GM18858 (cell line): ENCODE measurements around the gene VTN.

ENCODE experiments used
- ATAC-seq: cut with Tn5 transposase; IDR thresholded peaks from one replicate; pipeline ENCODE4 v1.9.1; 2021; ENCODE audit not compliant: unreplicated experiment

Gene VTN

DNA sequence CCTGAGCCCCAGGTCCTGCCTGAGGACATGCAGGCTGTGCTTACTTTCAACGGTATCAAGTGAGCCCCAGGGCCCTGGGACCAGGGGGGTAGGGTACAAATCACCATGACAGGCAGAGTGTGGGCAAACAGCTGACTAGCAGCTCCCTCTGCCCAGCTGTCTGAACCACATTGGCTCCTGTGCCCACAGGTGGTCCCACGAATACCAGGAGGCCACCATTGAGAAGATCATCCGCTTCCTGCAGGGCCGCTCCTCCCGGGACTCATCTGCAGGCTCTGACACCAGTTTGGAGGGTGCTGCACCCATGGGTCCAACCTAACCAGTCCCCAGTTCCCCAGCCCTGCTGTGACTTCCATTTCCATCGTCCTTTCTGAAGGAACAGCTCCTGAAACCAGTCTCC is 25.9 kb upstream of the VTN start:
- ATAC-seq = no peak

DNA sequence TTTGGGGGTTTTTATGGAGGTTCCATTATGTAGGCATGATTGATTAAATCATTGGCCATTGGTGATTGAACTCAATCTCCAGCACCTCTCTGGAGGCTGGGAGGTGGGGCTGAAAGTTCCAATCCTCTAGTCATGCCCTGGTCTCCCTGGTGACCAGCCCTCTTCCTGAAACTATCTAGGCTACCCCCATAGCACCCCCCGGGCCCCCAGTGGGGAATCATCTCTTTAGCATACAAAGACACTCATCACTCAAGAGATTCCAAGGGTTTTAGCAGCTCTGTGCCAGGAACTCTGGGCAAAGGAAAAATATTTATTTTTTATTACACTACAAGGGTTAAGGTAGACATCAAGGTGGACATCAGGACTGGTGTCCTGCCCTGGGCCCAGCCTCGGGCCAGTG is 25.3 kb upstream of the VTN start:
- no peak for ATAC-seq

DNA sequence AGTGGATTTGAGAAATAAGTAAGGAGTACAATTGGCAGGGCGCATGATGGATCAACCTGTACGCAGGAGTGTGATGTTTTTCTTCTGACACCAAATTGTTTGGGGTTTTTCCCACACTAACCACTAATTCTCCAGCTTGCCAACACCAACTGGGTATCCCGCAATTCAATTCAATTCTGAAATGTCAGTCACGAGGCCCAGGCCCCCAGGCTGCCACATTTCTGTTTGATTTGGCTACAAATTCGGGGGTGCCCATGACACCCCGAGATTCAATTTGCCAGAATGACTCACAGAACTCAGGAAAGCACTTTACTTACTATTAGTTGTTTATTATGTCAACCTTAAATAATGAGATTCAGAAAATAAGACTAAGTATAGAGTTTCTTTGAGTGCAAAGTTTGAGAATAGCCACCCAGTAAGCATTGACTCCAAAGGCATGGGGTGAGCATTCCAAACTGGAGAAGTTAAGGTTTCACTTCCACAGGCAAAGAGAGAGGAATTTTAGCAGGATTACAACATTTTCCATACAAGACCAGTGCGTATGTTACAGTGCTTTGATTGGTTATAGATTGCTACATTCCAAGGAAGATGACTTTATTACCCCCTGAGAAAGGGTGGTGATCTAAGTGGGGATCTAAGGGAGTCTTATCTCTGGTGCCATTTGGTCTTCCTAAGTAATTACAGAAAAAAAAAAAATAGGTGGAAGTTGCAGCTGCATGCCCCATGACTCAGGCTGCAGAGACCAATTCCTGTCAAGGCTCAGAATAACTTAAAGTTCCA is 24.4 kb upstream of the VTN start:
- no peak for ATAC-seq

DNA sequence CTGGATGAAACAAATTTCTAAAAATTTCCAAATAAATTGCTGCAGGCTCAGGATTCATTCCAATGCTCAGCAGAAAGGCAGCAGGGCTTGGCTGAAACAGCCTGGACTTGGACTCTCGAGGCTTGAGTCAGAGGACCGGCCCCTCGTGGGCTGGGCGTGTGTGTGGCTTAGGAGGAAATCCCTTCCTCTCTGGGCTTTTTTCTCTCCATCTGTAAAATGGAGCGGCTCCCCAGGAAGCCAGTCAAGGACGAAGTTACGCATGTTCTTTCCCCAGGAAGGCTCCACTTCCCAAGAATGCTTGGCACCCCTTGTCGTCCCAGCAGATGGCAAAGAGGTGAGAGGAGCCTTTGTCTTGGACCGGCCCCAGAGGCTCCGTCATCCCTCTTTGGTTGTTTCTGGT is 22.4 kb upstream of the VTN start:
- no peak for ATAC-seq

DNA sequence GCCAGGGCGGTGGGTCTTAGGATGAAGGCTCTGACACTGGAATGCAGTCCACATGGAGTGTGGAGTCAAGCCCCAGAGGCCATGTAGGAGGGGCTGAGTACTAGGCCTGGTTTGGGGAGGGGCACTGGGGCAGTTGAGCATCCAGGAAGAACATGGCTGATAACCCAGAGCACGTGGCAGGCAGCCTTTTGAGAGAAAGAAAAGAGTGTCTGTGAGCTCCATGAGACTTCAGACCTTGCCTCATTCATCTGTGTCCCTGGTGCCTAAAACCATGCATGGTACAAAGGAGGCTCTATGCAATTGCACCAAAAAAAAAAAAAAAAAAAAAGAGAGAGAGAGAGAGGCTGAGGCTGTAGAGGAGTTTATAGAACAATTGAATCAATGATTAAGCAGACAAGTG is 21.3 kb upstream of the VTN start:
- no peak for ATAC-seq

DNA sequence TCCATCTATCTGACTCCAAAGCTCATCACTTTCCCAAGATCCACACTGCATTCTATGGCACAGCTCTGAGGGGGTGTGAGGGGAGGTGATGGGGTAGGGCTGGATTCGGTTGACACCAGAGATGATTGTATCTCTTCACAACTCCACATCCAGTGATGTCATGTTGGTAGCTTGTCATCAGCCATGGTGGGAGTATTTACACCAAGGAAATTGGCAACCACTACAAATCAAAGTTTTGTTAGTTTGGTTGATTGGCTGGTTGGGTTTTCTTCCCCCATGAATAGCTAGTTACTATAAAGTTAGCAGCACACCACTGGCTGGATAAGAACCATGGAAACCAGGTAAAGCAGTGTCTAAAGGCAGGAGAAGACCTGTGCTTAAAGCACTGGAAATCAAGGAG is 20.9 kb upstream of the VTN start:
- ATAC-seq = no peak

DNA sequence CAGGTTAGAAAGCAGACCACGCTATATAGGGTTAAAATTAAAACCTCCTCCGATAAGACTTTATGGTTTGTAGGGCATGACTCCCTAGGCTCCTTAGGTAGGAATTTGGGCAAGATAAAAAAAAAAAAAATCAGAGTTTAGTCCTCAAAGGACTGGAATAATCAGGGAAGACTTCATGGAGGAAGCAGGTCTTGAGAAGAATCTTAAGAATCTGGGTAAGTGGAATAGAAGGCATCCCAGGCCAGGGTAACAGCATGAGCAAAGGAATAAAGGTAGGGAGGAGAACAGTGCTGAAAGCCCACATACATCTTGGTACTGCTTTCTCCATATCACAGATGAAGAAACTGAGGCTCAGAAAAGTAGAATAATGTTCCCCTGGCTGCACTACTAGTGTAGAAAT is 20.5 kb upstream of the VTN start:
- no peak for ATAC-seq

DNA sequence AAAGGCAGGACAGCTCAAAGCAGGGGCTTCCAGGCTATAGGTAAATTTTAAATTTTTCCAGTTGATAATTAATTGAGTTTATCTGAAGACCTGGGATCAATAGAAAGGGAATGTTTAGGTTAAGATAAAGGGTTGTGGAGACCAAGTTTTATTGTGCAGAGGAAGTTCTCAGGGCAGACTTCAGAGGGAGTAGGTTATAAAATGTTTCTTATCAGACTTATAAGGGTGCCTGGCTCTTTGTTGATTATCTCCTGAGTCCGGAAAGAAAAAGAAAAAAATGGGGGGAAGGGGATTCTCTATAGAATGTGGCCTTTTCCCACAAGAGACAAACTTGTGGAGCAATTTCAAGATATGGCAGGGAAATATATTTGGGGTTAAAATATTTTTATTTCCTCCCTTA is 20.0 kb upstream of the VTN start:
- no peak for ATAC-seq

DNA sequence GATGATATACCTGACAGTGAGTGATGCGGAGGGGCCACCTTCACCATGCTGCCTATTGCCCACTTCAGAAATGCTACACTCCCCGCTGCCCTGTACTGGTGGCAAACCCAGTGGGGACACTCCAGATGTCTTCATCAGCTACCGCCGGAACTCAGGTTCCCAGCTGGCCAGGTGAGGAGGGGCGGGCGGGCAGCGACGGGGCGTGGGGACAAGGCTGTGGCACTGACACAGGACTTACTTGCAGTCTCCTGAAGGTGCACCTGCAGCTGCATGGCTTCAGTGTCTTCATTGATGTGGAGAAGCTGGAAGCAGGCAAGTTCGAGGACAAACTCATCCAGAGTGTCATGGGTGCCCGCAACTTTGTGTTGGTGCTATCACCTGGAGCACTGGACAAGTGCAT is 18.0 kb upstream of the VTN start:
- ATAC-seq = no peak

DNA sequence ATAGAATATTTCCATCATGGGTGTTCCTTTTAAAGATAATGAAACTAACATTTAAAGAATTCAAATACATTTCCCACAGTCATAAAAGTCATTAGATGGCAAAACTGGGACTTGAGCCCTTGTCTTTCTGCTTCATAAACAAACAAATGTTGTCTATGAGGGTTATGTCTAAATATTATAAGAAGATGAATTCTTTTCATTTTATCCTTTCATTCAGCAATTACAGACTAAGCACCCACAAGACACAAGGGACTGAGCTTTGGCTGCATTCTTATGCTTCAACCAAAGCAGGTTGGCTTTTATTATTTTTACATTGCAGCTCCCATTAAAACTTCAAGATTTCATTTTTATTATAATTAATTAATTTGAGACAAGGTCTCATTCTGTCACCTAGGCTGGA is 16.3 kb upstream of the VTN start:
- no peak for ATAC-seq

DNA sequence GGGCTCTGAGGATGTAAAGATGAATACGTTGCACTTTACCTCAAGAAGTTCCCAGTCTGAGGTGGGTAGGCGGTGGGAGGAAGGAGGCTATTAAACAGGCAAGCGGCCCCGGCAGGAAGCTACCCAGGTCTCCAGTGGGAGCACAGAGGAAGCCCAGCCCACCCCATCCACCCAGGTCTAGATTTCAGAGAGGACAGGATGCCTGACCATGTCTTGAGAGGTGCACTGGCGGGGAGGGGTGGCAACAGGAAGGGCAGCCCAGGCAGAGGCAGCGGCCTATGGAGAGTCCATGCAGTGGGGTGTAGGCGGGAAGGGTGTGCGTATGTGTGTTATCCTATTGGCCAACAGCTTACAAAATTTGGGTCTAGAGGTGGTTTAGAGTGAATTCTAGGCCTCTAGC is 15.3 kb upstream of the VTN start:
- ATAC-seq = no peak

DNA sequence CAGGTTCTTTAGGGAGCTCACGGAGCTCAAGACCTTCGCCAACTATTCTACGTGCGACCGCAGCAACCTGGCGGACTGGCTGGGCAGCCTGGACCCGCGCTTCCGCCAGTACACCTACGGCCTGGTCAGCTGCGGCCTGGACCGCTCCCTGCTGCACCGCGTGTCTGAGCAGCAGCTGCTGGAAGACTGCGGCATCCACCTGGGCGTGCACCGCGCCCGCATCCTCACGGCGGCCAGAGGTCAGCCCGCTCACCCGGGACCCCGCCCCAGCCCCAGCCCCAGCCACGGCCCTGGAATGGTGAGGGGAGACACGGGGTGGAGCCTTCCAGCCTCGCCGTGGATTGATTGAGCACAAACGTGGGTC is 14.9 kb upstream of the VTN start:
- no peak for ATAC-seq

DNA sequence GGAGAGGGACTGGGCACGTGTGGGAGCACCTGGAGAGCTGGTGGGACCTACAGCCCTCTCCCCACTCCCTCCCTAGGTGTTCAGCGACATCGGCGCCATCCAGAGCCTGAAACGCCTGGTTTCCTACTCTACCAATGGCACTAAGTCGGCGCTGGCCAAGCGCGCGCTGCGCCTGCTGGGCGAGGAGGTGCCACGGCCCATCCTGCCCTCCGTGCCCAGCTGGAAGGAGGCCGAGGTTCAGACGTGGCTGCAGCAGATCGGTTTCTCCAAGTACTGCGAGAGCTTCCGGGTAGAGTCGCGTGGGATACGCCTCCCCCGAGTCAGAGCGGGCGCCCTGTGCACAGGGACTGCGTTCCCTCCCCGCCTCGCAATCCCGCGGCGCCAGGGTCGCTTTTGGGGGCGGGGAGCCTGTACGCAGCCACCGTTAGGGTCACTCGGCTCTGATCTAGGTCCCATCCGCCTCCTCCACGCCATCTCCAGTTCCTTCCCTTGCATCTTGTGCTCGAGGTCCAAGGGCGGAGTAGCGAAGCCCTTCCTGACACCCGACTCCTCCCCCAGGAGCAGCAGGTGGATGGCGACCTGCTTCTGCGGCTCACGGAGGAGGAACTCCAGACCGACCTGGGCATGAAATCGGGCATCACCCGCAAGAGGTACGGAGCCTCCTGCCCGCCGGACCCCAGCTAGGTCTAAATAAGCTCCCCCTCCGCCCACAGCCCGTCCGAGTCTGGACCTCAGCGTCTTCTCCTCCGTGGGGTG is 14.4 kb upstream of the VTN start:
- no peak for ATAC-seq

DNA sequence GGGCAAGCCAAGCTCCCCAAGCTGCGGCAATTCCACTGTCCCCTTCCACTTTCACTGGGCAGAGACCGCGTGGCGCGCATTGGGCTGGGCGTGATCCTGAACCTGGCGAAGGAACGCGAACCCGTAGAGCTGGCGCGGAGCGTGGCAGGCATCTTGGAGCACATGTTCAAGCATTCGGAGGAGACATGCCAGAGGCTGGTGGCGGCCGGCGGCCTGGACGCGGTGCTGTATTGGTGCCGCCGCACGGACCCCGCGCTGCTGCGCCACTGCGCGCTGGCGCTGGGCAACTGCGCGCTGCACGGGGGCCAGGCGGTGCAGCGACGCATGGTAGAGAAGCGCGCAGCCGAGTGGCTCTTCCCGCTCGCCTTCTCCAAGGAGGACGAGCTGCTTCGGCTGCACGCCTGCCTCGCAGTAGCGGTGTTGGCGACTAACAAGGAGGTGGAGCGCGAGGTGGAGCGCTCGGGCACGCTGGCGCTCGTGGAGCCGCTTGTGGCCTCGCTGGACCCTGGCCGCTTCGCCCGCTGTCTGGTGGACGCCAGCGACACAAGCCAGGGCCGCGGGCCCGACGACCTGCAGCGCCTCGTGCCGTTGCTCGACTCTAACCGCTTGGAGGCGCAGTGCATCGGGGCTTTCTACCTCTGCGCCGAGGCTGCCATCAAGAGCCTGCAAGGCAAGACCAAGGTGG is 11.2 kb upstream of the VTN start:
- ATAC-seq = no peak

DNA sequence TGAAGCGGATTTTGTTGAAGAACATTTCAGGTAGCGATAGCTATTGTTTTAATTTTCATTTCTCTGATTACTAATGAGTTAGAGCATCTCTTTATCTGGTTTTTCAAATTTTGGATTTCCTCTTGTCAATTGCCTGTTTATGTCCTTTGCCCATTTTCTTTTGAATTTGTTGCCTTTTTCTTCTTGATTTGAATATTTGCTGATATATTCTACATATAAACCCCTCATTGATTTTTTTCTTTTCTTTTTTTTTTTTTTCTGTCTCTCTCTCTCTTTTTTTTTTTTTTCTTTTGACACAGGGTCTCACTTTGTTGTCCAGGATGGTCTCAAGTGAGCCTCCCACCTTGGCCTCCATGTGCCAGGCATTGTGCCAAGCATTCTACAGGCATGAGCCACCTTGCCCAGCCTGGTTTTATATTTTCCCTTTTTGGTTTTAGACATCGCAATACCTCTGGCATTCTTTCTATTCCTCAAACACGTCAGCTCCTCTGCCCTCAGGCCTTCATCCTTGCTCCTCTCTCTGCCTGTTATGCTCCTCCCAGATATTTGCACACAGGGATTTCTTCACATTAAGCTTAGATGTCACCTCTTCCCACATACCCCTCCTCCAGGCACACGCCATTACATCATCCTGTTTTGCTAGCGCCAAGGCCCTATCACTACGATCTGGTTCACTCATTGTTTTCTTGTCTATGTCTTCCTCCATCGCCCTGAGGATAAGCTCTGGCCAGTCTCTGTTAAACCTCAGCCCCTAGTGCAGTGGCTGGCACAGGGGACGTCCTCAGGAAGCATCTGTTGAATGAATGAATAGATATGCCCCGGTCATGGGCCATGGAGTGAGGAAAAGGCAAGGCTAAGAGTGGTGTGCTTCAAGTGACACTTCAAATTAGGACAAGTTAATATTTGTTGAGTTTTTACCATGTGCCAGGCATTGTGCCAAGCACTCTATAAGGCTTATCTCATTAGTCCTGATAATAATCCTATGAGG is 10.0 kb upstream of the VTN start:
- ATAC-seq = no peak

DNA sequence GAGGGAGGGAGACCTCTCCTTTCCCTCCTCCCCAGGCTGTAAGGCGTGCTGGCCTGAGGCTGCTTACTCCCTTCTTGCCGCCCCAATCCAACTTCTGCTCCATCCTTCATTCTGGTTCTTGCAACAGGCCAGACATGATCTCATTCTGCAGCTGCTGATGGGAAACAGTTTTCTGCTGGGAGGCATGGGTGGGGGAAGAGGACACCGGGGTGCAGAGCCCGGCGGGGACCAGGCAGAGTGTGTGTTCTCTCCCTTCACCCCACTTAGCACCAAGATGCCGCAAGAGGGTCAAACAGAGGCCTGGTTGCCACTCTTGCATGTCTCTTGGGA is 2.8 kb upstream of the VTN start:
- no peak for ATAC-seq

DNA sequence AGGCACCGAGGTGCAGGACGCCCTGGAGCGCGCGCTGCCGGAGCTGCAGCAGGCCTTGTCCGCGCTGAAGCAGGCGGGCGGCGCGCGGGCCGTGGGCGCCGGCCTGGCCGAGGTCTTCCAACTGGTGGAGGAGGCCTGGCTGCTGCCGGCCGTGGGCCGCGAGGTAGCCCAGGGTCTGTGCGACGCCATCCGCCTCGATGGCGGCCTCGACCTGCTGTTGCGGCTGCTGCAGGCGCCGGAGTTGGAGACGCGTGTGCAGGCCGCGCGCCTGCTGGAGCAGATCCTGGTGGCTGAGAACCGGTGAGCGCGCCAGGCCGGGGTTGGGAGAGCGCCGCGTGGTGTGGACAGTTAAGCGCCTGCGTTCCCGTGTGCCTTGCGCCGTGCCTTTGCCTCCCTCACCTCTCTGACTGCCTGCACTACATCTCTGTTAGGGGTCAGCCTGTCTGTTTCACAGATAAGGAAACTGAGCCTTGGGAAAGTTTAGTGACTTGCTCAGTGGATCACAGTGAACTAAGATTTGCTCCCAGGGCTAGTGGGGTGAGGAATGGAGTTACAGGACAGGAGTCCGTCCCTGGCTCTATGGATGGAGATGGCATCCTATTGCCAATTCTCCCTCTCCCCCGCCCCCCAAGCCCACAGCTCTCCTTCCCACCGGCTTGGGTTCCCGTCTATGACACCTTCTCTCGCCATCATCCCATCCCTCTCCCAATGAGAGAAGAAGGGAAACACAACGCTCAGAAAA is 2.3 kb upstream of the VTN start:
- no peak for ATAC-seq

DNA sequence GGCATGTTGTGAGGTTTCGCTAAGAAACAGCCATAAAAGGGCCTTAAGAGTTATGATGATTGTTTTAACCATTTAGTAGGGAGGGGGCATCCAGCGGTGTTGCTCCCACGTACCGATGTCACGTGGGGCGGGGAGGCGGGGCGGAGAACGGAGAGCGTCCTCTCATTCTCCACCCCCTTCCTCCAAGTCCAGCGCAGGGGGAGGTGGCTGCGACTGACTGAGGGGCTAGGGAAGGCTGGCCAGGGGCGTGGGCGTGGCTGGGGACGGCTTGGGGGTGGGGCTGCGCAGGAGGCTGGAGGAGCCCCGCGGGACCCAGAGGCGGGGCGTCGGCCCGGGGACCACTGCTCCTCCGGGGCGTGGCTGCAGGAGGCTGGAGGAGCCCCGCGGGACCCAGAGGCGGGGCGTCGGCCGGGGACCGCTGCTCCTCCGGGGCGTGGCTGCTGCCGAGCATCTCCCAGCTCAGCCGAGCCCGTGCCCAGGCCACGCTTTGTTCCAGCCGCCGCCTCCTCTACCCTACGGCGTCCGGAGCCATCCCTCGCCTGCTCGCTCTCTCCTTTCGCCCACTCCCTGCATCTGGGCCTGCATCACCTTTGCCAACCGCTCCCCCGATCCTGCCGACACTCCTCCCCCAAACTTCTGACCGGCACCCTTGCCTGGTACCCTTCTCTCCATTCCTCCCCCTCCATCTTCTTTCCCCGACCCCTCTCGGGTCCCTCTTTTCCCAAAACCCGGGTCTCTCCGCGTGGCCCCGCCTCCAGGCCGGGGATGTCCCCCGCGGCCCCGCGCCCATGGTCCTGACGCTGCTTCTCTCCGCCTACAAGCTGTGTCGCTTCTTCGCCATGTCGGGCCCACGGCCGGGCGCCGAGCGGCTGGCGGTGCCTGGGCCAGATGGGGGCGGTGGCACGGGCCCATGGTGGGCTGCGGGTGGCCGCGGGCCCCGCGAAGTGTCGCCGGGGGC is 1.4 kb upstream of the VTN start, which contains the start of gene SARM1:
SARM1 (plus strand) TSS at position 450 of the 958 bp plus-strand sequence; CDS start at position 789, 339 bp downstream.
- ATAC-seq = peak; percentile 60

DNA sequence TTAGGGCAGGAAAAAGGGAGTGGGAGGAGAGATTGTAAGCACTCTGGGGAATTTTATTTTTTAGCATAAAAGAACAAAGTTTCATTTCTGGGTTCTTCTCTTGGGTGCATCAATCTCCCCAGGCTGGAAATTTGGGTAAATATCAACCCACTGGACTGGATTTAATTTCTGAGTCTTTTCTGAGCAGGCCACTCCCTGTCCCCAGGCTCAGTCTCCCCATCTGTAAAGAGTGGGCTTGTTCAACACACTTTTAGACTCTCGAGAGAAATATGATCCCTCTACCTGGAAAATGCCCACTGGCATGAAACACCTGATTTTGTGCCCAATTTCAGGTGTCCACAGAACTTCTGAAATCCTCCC is 617 bp upstream of the VTN start:
- no peak for ATAC-seq
